Mesendoderm (in vitro differentiated cells): Measurements from ENCODE around the gene MT1G.
"Not testable (repeated sequence)": the region's sequence is repeated elsewhere in the genome, so short reads cannot be mapped to it uniquely, and the experiment has no call there.

Source experiments
- DNase-seq: peaks from one replicate; pipeline ENCODE4 v3.0.0; 2013
- H2AK5ac ChIP-seq: 2 replicates; pipeline ENCODE4 v1.6.1; 2013; ENCODE audit warnings: low read length, inconsistent platforms
- H2BK120ac ChIP-seq: 2 replicates; pipeline ENCODE4 v1.6.1; 2013; ENCODE audit warnings: low read depth, mild to moderate bottlenecking, low read length, moderate library complexity, mixed read lengths
- H2BK15ac ChIP-seq: replicated peaks from 2 replicates; pipeline ENCODE4 v1.6.1; 2013; ENCODE audit warnings: low read depth, mild to moderate bottlenecking, moderate library complexity
- H2BK5ac ChIP-seq: 2 replicates; pipeline ENCODE4 v1.6.1; 2013; ENCODE audit warnings: low read length, inconsistent platforms
- H3K18ac ChIP-seq: 2 replicates; pipeline ENCODE4 v1.6.1; 2013; ENCODE audit warnings: mild to moderate bottlenecking, low read length, mixed read lengths
- H3K23ac ChIP-seq: one replicate; pipeline ENCODE4 v1.6.1; 2013; ENCODE audit warnings: low read length
- H3K27ac ChIP-seq: 2 replicates; pipeline ENCODE4 v1.5.1; 2013; ENCODE audit warnings: low read depth, mild to moderate bottlenecking, inconsistent platforms, low read length, moderate library complexity
- H3K27me3 ChIP-seq: 2 replicates; pipeline ENCODE4 v1.6.1; 2013; ENCODE audit warnings: low read length, control low read depth, mild to moderate bottlenecking, inconsistent platforms; ENCODE audit not compliant: insufficient read depth, poor library complexity
- H3K36me3 ChIP-seq: 2 replicates; pipeline ENCODE4 v1.6.1; 2013; ENCODE audit warnings: low read length, inconsistent platforms; ENCODE audit not compliant: control insufficient read depth, insufficient read depth
- H3K4ac ChIP-seq: one replicate; pipeline ENCODE4 v1.6.1; 2013; ENCODE audit warnings: low read depth, mild to moderate bottlenecking, low read length, moderate library complexity
- H3K4me1 ChIP-seq: 2 replicates; pipeline ENCODE4 v1.6.1; 2013; ENCODE audit warnings: low read depth, low read length, inconsistent platforms; ENCODE audit not compliant: control insufficient read depth
- H3K4me2 ChIP-seq: 2 replicates; pipeline ENCODE4 v1.6.1; 2013; ENCODE audit warnings: low read length
- H3K4me3 ChIP-seq: 2 replicates; pipeline ENCODE4 v1.5.1; 2013; ENCODE audit warnings: mild to moderate bottlenecking, low read length
- H3K56ac ChIP-seq: one replicate; pipeline ENCODE4 v1.6.1; 2013; ENCODE audit warnings: low read length
- H3K79me1 ChIP-seq: 2 replicates; pipeline ENCODE4 v1.6.1; 2013; ENCODE audit warnings: low read length, inconsistent platforms
- H3K79me2 ChIP-seq: 2 replicates; pipeline ENCODE4 v1.6.1; 2013; ENCODE audit warnings: mild to moderate bottlenecking, low read length; ENCODE audit not compliant: control insufficient read depth, insufficient read depth
- H3K9ac ChIP-seq: 2 replicates; pipeline ENCODE4 v1.6.1; 2013; ENCODE audit warnings: low read length, inconsistent platforms
- H4K5ac ChIP-seq: one replicate; pipeline ENCODE4 v1.6.1; 2013; ENCODE audit warnings: low read length
- H4K8ac ChIP-seq: one replicate; pipeline ENCODE4 v1.6.1; 2013; ENCODE audit warnings: low read depth, mild to moderate bottlenecking, control low read depth, low read length, moderate library complexity
- WGBS: extraction: QIAGEN DNeasy Blood & Tissue Kit; methylation state at CpG from one replicate; pipeline ENCODE4 v1.1.7; 2013; ENCODE audit warnings: low lambda C conversion rate, missing lambda C conversion rate; ENCODE audit not compliant: insufficient coverage; ENCODE audit errors: extremely low coverage; 5-methylcytosine and 5-hydroxymethylcytosine counted together

MT1G gene

DNA sequence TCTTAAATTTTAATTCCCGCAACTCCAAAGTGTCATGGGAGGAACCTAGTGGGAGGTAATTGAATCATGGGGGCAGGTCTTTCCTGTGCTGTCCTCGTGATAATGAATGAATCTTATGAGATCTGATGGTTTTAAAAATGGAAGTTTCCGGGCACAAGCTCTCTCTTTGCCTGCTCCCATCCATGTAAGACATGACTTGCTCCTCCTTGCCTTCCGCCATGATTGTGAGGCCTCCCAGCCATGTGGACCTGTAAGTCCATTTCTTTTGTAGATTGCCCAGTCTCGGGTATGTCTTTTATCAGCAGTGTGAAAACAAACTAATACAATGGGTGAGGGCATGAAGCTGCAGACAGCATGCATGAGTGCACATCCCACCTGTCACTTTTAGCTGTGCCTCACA, 44.7 kb downstream of the MT1G start:
- not testable (repeated sequence) for H2AK5ac ChIP-seq, H3K56ac ChIP-seq, H2BK120ac ChIP-seq, H3K18ac ChIP-seq, H3K4me3 ChIP-seq, H4K8ac ChIP-seq, H3K23ac ChIP-seq, H3K79me1 ChIP-seq, H3K79me2 ChIP-seq, DNase-seq, H3K9ac ChIP-seq, H2BK5ac ChIP-seq, H3K4ac ChIP-seq, H3K27ac ChIP-seq, H3K4me2 ChIP-seq, H2BK15ac ChIP-seq, H4K5ac ChIP-seq, H3K4me1 ChIP-seq, H3K36me3 ChIP-seq
- no CpG with 5 or more reads among the region's 5 CpGs for WGBS
- peaks cover 42% of the 10 kb centered on the region for H3K27me3 ChIP-seq

- not testable (repeated sequence) for H2BK120ac ChIP-seq, H2AK5ac ChIP-seq, H2BK15ac ChIP-seq, H3K4me2 ChIP-seq, H3K36me3 ChIP-seq, H3K79me1 ChIP-seq, H3K56ac ChIP-seq, H3K4ac ChIP-seq, H3K9ac ChIP-seq, H3K4me1 ChIP-seq, H3K18ac ChIP-seq, H3K4me3 ChIP-seq, H3K27ac ChIP-seq, H3K79me2 ChIP-seq, H4K8ac ChIP-seq, H3K23ac ChIP-seq, H2BK5ac ChIP-seq, H4K5ac ChIP-seq
- DNase-seq, result peak; percentile 48
- H3K27me3 ChIP-seq, result peaks cover 52% of the 10 kb centered on the region
- WGBS, result no CpG with 5 or more reads among the region's 4 CpGs
Observed at GRCh38 chr16:56621665-56622445, 46.0 kb downstream of the MT1G start.

- Histone ChIP-seq H3K36me3 (no peaks in the 10 kb centered on the region), H3K27me3 (peaks cover 49% of the 10 kb centered on the region), H3K4ac (no peak overlapping the region), H3K56ac (no peak overlapping the region), H4K5ac (no peak overlapping the region), H3K27ac (no peak overlapping the region), H2BK5ac (no peak overlapping the region), H3K4me1 (peaks cover 5% of the 10 kb centered on the region), H3K79me2 (no peaks in the 10 kb centered on the region), H2BK15ac (no peak overlapping the region), H3K4me3 (no peak overlapping the region), H3K9ac (no peak overlapping the region), H2AK5ac (no peak overlapping the region), H3K18ac (no peak overlapping the region), H4K8ac (no peak overlapping the region), H3K4me2 (no peak overlapping the region), H2BK120ac (no peak overlapping the region), H3K79me1 (no peaks in the 10 kb centered on the region), H3K23ac (no peak overlapping the region)
- WGBS, result no CpG with 5 or more reads among the region's 8 CpGs
- no peak for DNase-seq
Observed at GRCh38 chr16:56620339-56620897, 47.4 kb downstream of the MT1G start.

- Histone ChIP-seq H3K4me1 (peaks cover 5% of the 10 kb centered on the region), H2AK5ac (no peak overlapping the region), H3K27me3 (peaks cover 34% of the 10 kb centered on the region), H3K9ac (no peak overlapping the region), H3K4me2 (no peak overlapping the region), H4K5ac (no peak overlapping the region), H3K4ac (no peak overlapping the region), H3K4me3 (no peak overlapping the region), H3K18ac (no peak overlapping the region), H4K8ac (no peak overlapping the region), H3K27ac (no peak overlapping the region), H2BK120ac (no peak overlapping the region), H2BK15ac (no peak overlapping the region), H3K23ac (no peak overlapping the region), H3K36me3 (no peaks in the 10 kb centered on the region), H3K56ac (no peak overlapping the region), H3K79me1 (no peaks in the 10 kb centered on the region), H3K79me2 (no peaks in the 10 kb centered on the region), H2BK5ac (no peak overlapping the region)
- no CpG with 5 or more reads among the region's 6 CpGs for WGBS
- DNase-seq, result no peak
Observed at GRCh38 chr16:56618138-56618537, 49.7 kb downstream of the MT1G start.

GRCh38 chr16:56617212-56618085, 50.4 kb downstream of the MT1G start:
- Histone ChIP-seq H3K79me2 (no peaks in the 10 kb centered on the region), H4K8ac (no peak overlapping the region), H2BK15ac (no peak overlapping the region), H3K4me2 (peak overlapping the region; percentile 28), H3K79me1 (no peaks in the 10 kb centered on the region), H3K4ac (no peak overlapping the region), H3K18ac (no peak overlapping the region), H3K23ac (no peak overlapping the region), H3K36me3 (no peaks in the 10 kb centered on the region), H3K4me3 (no peak overlapping the region), H2BK120ac (no peak overlapping the region), H3K27me3 (peaks cover 34% of the 10 kb centered on the region), H3K56ac (peak overlapping the region; percentile 58), H2AK5ac (no peak overlapping the region), H3K4me1 (peaks cover 5% of the 10 kb centered on the region), H4K5ac (no peak overlapping the region), H3K27ac (no peak overlapping the region), H3K9ac (peak overlapping the region; percentile 29), H2BK5ac (no peak overlapping the region)
- DNase-seq, result no peak
- WGBS, result no CpG with 5 or more reads among the region's 41 CpGs
